ENCODE measurements around the gene EHD4. TPM values are rescaled to one million over a fixed set of nuclear protein-coding genes. Genes with fewer than 3 reads are reported as not detected.

EHD4 gene
- polyA plus RNA-seq, 3 donors: 12.8 to 16.0 (median 14.2) TPM

DNA sequence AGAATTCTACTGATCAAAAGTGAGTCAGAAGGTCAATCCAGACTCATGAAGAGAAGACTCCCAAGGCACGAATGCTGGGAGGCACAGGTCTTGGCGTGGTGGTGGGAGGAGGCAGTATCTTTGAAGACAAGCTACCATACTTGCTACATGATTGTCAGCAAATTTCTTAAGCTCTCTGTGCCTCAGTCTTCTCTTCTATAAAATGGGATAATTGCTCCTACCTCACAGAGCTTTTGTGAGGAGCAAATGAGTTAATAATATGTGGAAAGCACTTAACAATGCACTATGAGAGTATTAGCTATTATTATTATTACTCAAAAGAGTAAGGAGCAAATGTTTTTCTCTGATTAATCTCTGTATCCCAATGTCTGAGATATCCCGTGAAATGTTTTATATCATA lies 36.2 kb downstream of the EHD4 start:
- DNase-seq: no peak
- intact Hi-C loops (cut with micrococcal nuclease): loop anchor here (2.0 to 5.0 kb wide), 2 partner anchors 33 to 36 kb away; partner anchors contain the start of gene EHD4 (in 1 of the 2)

DNA sequence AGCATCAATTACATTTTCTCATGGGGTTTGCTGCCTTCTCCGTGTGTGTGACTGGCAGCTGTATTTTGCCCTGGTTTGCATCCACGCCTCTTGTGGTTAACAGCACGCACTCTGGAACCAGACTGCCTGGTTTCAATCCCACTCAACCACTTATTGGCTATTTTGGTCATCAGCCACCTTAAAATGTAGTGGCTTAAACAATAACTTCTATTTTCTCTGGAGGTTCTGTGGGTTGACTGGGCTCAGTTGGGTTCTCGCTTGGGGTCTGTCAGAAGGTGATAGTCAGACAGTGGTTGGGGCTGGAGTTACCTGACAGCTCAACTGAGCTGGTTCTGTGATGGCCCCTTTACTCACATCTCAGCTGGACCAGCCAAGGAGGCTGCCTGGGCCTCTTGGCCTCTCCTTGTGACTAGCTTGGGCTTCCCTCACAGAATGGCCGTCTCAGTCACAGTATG lies 36.8 kb downstream of the EHD4 start:
- H3K27me3 Mint-ChIP-seq (ENCODE audit: low read depth in 3 of 3): peaks cover 0 to 3% (median 0%) of the 10 kb centered on the region in 3 donors
- no peak overlapping the region for H3K4me3 ChIP-seq (replicated peaks in 1 of 3; ENCODE audit: low read depth in 2 of 3, low read length in 3 of 3)
- peaks cover 11 to 47% of the 10 kb centered on the region in 2 donors for H3K36me3 ChIP-seq (replicated peaks in 1 of 2; ENCODE audit: control insufficient read depth in 1 of 2, insufficient read depth in 2 of 2, low read length in 2 of 2)
- peaks cover 0 to 2% (median 0%) of the 10 kb centered on the region in 7 donors for H3K9me3 Mint-ChIP-seq
- H3K9ac ChIP-seq (ENCODE audit: insufficient read depth, low read length, poor library complexity, severe bottlenecking): no peak overlapping the region
- H4K20me1 ChIP-seq (ENCODE audit: insufficient read depth, low read length): no peaks in the 10 kb centered on the region
- TF ChIP-seq, protein P1, sequence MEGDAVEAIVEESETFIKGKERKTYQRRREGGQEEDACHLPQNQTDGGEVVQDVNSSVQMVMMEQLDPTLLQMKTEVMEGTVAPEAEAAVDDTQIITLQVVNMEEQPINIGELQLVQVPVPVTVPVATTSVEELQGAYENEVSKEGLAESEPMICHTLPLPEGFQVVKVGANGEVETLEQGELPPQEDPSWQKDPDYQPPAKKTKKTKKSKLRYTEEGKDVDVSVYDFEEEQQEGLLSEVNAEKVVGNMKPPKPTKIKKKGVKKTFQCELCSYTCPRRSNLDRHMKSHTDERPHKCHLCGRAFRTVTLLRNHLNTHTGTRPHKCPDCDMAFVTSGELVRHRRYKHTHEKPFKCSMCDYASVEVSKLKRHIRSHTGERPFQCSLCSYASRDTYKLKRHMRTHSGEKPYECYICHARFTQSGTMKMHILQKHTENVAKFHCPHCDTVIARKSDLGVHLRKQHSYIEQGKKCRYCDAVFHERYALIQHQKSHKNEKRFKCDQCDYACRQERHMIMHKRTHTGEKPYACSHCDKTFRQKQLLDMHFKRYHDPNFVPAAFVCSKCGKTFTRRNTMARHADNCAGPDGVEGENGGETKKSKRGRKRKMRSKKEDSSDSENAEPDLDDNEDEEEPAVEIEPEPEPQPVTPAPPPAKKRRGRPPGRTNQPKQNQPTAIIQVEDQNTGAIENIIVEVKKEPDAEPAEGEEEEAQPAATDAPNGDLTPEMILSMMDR (IDR thresholded peaks at IDR 0.05): no peak
- H3K27ac Mint-ChIP-seq: peak overlapping the region; percentile 78 to 98 (median 88)
- H3K4me1 ChIP-seq (ENCODE audit: control insufficient read depth in 1 of 2, insufficient read depth in 2 of 2, low read length in 2 of 2): peaks cover 43 to 66% of the 10 kb centered on the region in 2 donors
- H3K27ac ChIP-seq (ENCODE audit: low read depth in 1 of 2, low read length in 2 of 2): peak overlapping the region in 1 of 2 donors; percentile 82
- intact Hi-C loops (cut with micrococcal nuclease): loop anchor here (2.0 to 5.0 kb wide), 2 partner anchors 33 to 37 kb away; partner anchors contain the start of gene EHD4 (in 1 of the 2)
- no peak overlapping the region for H2AFZ ChIP-seq (ENCODE audit: insufficient read depth, low read depth, low read length, poor library complexity, severe bottlenecking)
- peaks cover 37% of the 10 kb centered on the region for H3K79me2 ChIP-seq (ENCODE audit: insufficient read depth, low read length)
- peaks cover 59% of the 10 kb centered on the region for H3K4me1 Mint-ChIP-seq
- 78% methylated on average over 3 of the region's 5 CpGs for WGBS (ENCODE audit: insufficient coverage)
- H3K4me3 Mint-ChIP-seq: no peak overlapping the region
- H3K9me3 ChIP-seq (replicated peaks in 1 of 2; ENCODE audit: control insufficient read depth in 1 of 2, insufficient read depth in 1 of 2, low read length in 2 of 2): no peaks in the 10 kb centered on the region
- no peaks in the 10 kb centered on the region for H3K27me3 ChIP-seq (ENCODE audit: control insufficient read depth in 2 of 2, insufficient read depth in 2 of 2, low read length in 2 of 2)
- no peak for DNase-seq
- H3K4me2 ChIP-seq (replicated peaks; ENCODE audit: extremely low read depth, low read length, poor library complexity, severe bottlenecking): no peak overlapping the region
- peaks cover 70 to 74% of the 10 kb centered on the region in 2 donors for H3K36me3 Mint-ChIP-seq

More for the DNA sequence above, 36.2 kb downstream of the EHD4 start:
- Histone ChIP-seq H4K20me1 (ENCODE audit: insufficient read depth, low read length) (no peaks in the 10 kb centered on the region), H3K9ac (ENCODE audit: insufficient read depth, low read length, poor library complexity, severe bottlenecking) (no peak overlapping the region), H3K36me3 (replicated peaks in 1 of 2; ENCODE audit: control insufficient read depth in 1 of 2, insufficient read depth in 2 of 2, low read length in 2 of 2) (peaks cover 13 to 52% of the 10 kb centered on the region in 2 donors), H3K4me3 (replicated peaks in 1 of 3; ENCODE audit: low read depth in 2 of 3, low read length in 3 of 3) (no peak overlapping the region), H3K27ac (ENCODE audit: low read depth in 1 of 2, low read length in 2 of 2) (peak overlapping the region in 1 of 2 donors; percentile 82), H3K79me2 (ENCODE audit: insufficient read depth, low read length) (peaks cover 37% of the 10 kb centered on the region), H3K4me1 (ENCODE audit: control insufficient read depth in 1 of 2, insufficient read depth in 2 of 2, low read length in 2 of 2) (peaks cover 37 to 60% of the 10 kb centered on the region in 2 donors), H2AFZ (ENCODE audit: insufficient read depth, low read depth, low read length, poor library complexity, severe bottlenecking) (no peak overlapping the region), H3K27me3 (ENCODE audit: control insufficient read depth in 2 of 2, insufficient read depth in 2 of 2, low read length in 2 of 2) (no peaks in the 10 kb centered on the region), H3K9me3 (replicated peaks in 1 of 2; ENCODE audit: control insufficient read depth in 1 of 2, insufficient read depth in 1 of 2, low read length in 2 of 2) (no peaks in the 10 kb centered on the region), H3K4me2 (replicated peaks; ENCODE audit: extremely low read depth, low read length, poor library complexity, severe bottlenecking) (peak overlapping the region; percentile 23)
- 100% methylated on average over 1 of the region's 3 CpGs for WGBS (ENCODE audit: insufficient coverage)
- H3K27ac Mint-ChIP-seq: peak overlapping the region; percentile 88 to 98 (median 94)
- H3K4me3 Mint-ChIP-seq: no peak overlapping the region
- H3K9me3 Mint-ChIP-seq: peaks cover 0 to 2% (median 0%) of the 10 kb centered on the region in 7 donors
- peaks cover 75 to 80% of the 10 kb centered on the region in 2 donors for H3K36me3 Mint-ChIP-seq
- H3K27me3 Mint-ChIP-seq (ENCODE audit: low read depth in 3 of 3): peaks cover 0 to 3% (median 0%) of the 10 kb centered on the region in 3 donors
- H3K4me1 Mint-ChIP-seq: peaks cover 55% of the 10 kb centered on the region
- TF ChIP-seq, protein P1 (IDR thresholded peaks at IDR 0.05): no peak

Data from CD14-positive monocyte (primary cell).